Ovary (tissue), 3 donors: ENCODE results near the gene UNC5C.

Source experiments
- CTCF ChIP-seq, 3 donors: fragments of 450-650 bp in 2 of 3; fragments of 200-600 bp in 1 of 3; IDR thresholded peaks; one replicate each; pipeline versions ENCODE4 v1.5.1 to v1.8.0; 2016 to 2022; ENCODE audit warnings: antibody characterized with exemption in 3 of 3, mild to moderate bottlenecking in 1 of 3
- POLR2A ChIP-seq: fragments of 450-650 bp; IDR thresholded peaks from one replicate; pipeline ENCODE4 v1.6.1; 2017; ENCODE audit warnings: antibody characterized with exemption, mild to moderate bottlenecking, moderate library complexity
- donor health status: DM: no; HTN: no; CAD: no.

- TF ChIP-seq CTCF (IDR thresholded peaks at IDR 0.05) (no peak), POLR2A (no peak)
Measured at GRCh38 chr4:95162867-95163266, 385.9 kb downstream of the UNC5C start.
